Gastroesophageal sphincter (tissue), 4 donors: ENCODE measurements around the gene RNF10. TPM values are rescaled to one million over a fixed set of nuclear protein-coding genes. Genes with fewer than 3 reads are reported as not detected.
"Not testable (repeated sequence)": the region's sequence is repeated elsewhere in the genome, so short reads cannot be mapped to it uniquely, and the experiment has no call there.

Source experiments
- ATAC-seq: fragments of 150-250 bp; one replicate; pipeline ENCODE4 v1.9.1; 2016; ENCODE audit warnings: mild to moderate bottlenecking, moderate library complexity
- H3K27ac ChIP-seq, 4 donors: fragments of 200-600 bp; sonication (generic) in 3 of 4; 1 replicate in 3 of 4; 2 replicates in 1 of 4; pipeline ENCODE4 v1.5.1; 2016 to 2019
- H3K27me3 ChIP-seq: fragments of 200-600 bp; sonication (generic); one replicate; pipeline ENCODE4 v1.5.1; 2019
- H3K36me3 ChIP-seq, 2 donors: fragments of 200-600 bp; sonication (generic); one replicate each; pipeline ENCODE4 v1.5.1; 2019; ENCODE audit warnings: control low read depth in 1 of 2
- H3K4me1 ChIP-seq, 3 donors: fragments of 200-600 bp; sonication (generic); 1 replicate in 2 of 3; 2 replicates in 1 of 3; pipeline ENCODE4 v1.5.1; 2016 to 2019; ENCODE audit warnings: control low read depth in 2 of 3
- H3K4me3 ChIP-seq, 2 donors: fragments of 200-600 bp; sonication (generic); one replicate each; pipeline ENCODE4 v1.5.1; 2019; ENCODE audit warnings: mild to moderate bottlenecking in 1 of 2, moderate library complexity in 1 of 2
- H3K9me3 ChIP-seq, 3 donors: fragments of 200-600 bp; sonication (generic); one replicate each; pipeline ENCODE4 v1.5.1; 2017 to 2019; ENCODE audit warnings: control low read depth in 2 of 3
- CTCF ChIP-seq, 4 experiments: fragments of 200-600 bp in 2 of 4; fragments of 450-650 bp in 2 of 4; sonication (generic) in 1 of 4; IDR thresholded peaks; one replicate each; pipeline ENCODE4 v1.5.1; 2017 to 2019; ENCODE audit warnings: antibody characterized with exemption in 4 of 4, mild to moderate bottlenecking in 2 of 4, moderate library complexity in 2 of 4
- EP300 ChIP-seq: sonication (generic); formaldehyde crosslinking; IDR thresholded peaks from one replicate; pipeline ENCODE4 v1.6.1; 2017; ENCODE audit warnings: antibody characterized with exemption, mild to moderate bottlenecking
- POLR2A ChIP-seq, 2 donors: fragments of 450-650 bp; IDR thresholded peaks; one replicate each; pipeline ENCODE4 v1.6.1; 2017; ENCODE audit warnings: antibody characterized with exemption in 2 of 2, mild to moderate bottlenecking in 2 of 2, moderate library complexity in 1 of 2
- POLR2AphosphoS5 ChIP-seq: sonication (generic); formaldehyde crosslinking; IDR thresholded peaks from one replicate; pipeline ENCODE4 v1.6.1; 2017; ENCODE audit warnings: antibody characterized with exemption
- WGBS, 2 donors: methylation state at CpG; one replicate each; pipeline ENCODE4 v1.1.5; 2018; ENCODE audit warnings: low coverage in 1 of 2; 5-methylcytosine and 5-hydroxymethylcytosine counted together
- total RNA-seq, 4 donors: library from RNA; depleted of rRNA; stranded (reverse); fragments of >200 nt; gene quantifications; one replicate each; pipeline ENCODE4 v1.1.0, GENCODE V29; 2016

Gene RNF10
- total RNA-seq, 4 donors from 2014 or later, result 134 to 273 (median 161) TPM

- ATAC-seq, result no peak
- H3K4me3 ChIP-seq, result no peak overlapping the region
- TF ChIP-seq POLR2A (IDR thresholded peaks at IDR 0.05), result no peak
- TF ChIP-seq CTCF (IDR thresholded peaks at IDR 0.05), result no peak
- TF ChIP-seq POLR2AphosphoS5, result no peak
- TF ChIP-seq EP300, result no peak
- 38 to 47% methylated on average over 4 to 9 of the region's 13 CpGs for WGBS, 2 donors
- no peaks in the 10 kb centered on the region for H3K9me3 ChIP-seq
- no peaks in the 10 kb centered on the region for H3K4me1 ChIP-seq
- H3K27ac ChIP-seq, result no peak overlapping the region
- H3K36me3 ChIP-seq, result no peaks in the 10 kb centered on the region
- H3K27me3 ChIP-seq, result peaks cover 27% of the 10 kb centered on the region
Observed at GRCh38 chr12:120598674-120599463, 64.7 kb downstream of the RNF10 start.

GRCh38 chr12:120599672-120600552, 65.8 kb downstream of the RNF10 start:
- no peak for ATAC-seq
- TF ChIP-seq POLR2A (IDR thresholded peaks at IDR 0.05) (no peak), CTCF (IDR thresholded peaks at IDR 0.05) (no peak), POLR2AphosphoS5 (no peak), EP300 (no peak)
- Histone ChIP-seq H3K4me3 (no peak overlapping the region), H3K9me3 (no peaks in the 10 kb centered on the region), H3K27me3 (peaks cover 27% of the 10 kb centered on the region), H3K27ac (no peak overlapping the region), H3K4me1 (no peaks in the 10 kb centered on the region), H3K36me3 (no peaks in the 10 kb centered on the region)
- 57 to 67% methylated on average over 14 to 21 of the region's 23 CpGs for WGBS, 2 donors

- not testable (repeated sequence) for H3K4me3 ChIP-seq, H3K9me3 ChIP-seq
- WGBS, 2 donors, result 75 to 87% methylated on average over 5 of the region's 5 CpGs
Observed at GRCh38 chr12:120602416-120602815, 68.3 kb downstream of the RNF10 start.

GRCh38 chr12:120610560-120610959, 76.4 kb downstream of the RNF10 start:
- H3K9me3 ChIP-seq, result no peaks in the 10 kb centered on the region
- H3K4me1 ChIP-seq, result no peaks in the 10 kb centered on the region
- peaks cover 12% of the 10 kb centered on the region for H3K27me3 ChIP-seq
- no peak for TF ChIP-seq POLR2AphosphoS5
- no peak for TF ChIP-seq CTCF (IDR thresholded peaks at IDR 0.05)
- no peak for TF ChIP-seq POLR2A (IDR thresholded peaks at IDR 0.05)
- no peak for TF ChIP-seq EP300
- H3K27ac ChIP-seq, result no peak overlapping the region
- H3K4me3 ChIP-seq, result no peak overlapping the region
- 72 to 83% methylated on average over 2 to 4 of the region's 4 CpGs for WGBS, 2 donors
- no peaks in the 10 kb centered on the region for H3K36me3 ChIP-seq
- no peak for ATAC-seq

More at GRCh38 chr12:120602416-120602815, 68.3 kb downstream of the RNF10 start:
- H3K27ac ChIP-seq, H3K36me3 ChIP-seq, H3K4me1 ChIP-seq, ATAC-seq: not testable (repeated sequence)
- peaks cover 23% of the 10 kb centered on the region for H3K27me3 ChIP-seq

- ATAC-seq, H3K4me1 ChIP-seq, H3K4me3 ChIP-seq, H3K9me3 ChIP-seq, H3K36me3 ChIP-seq, H3K27me3 ChIP-seq, H3K27ac ChIP-seq: not testable (repeated sequence)
- WGBS, 2 donors, result no CpG with 5 or more reads among the region's 1 CpG
Observed at GRCh38 chr12:120611534-120611933, 77.4 kb downstream of the RNF10 start.

GRCh38 chr12:120614848-120615247, 80.7 kb downstream of the RNF10 start:
- no peak for TF ChIP-seq EP300
- no peak for TF ChIP-seq POLR2AphosphoS5
- no peak for TF ChIP-seq CTCF (IDR thresholded peaks at IDR 0.05)
- TF ChIP-seq POLR2A (IDR thresholded peaks at IDR 0.05), result no peak
- Histone ChIP-seq H3K27ac (no peak overlapping the region), H3K36me3 (no peaks in the 10 kb centered on the region), H3K4me1 (no peaks in the 10 kb centered on the region), H3K4me3 (no peak overlapping the region), H3K9me3 (no peaks in the 10 kb centered on the region), H3K27me3 (peaks cover 19% of the 10 kb centered on the region)
- ATAC-seq, result no peak

GRCh38 chr12:120617193-120617592, 83.0 kb downstream of the RNF10 start:
- WGBS, 2 donors, result 72 to 89% methylated on average over 3 of the region's 3 CpGs
- H3K27me3 ChIP-seq, result peaks cover 40% of the 10 kb centered on the region
- H3K4me1 ChIP-seq, H3K4me3 ChIP-seq, H3K9me3 ChIP-seq, ATAC-seq, H3K27ac ChIP-seq, H3K36me3 ChIP-seq: not testable (repeated sequence)

GRCh38 chr12:120617767-120618166, 83.6 kb downstream of the RNF10 start:
- 98 to 100% methylated on average over 3 to 4 of the region's 4 CpGs for WGBS, 2 donors
- H3K27ac ChIP-seq, H3K4me3 ChIP-seq, H3K36me3 ChIP-seq, H3K4me1 ChIP-seq, ATAC-seq, H3K9me3 ChIP-seq: not testable (repeated sequence)
- H3K27me3 ChIP-seq, result peaks cover 40% of the 10 kb centered on the region
